Ectodermal cell (in vitro differentiated cells): ENCODE measurements around the gene ACAP3.

ENCODE experiments used
- H3K27ac ChIP-seq: 2 replicates; pipeline ENCODE4 v1.7.0; 2013; ENCODE audit warnings: mild to moderate bottlenecking, low read depth, low read length; ENCODE audit not compliant: insufficient read depth, poor library complexity, severe bottlenecking
- H3K27me3 ChIP-seq: 2 replicates; pipeline ENCODE4 v1.7.0; 2013; ENCODE audit warnings: mild to moderate bottlenecking, low read length; ENCODE audit not compliant: insufficient read depth, control insufficient read depth, poor library complexity, severe bottlenecking
- H3K36me3 ChIP-seq: one replicate; pipeline ENCODE4 v1.7.0; 2013; ENCODE audit warnings: low read length; ENCODE audit not compliant: control insufficient read depth, insufficient read depth
- H3K4me1 ChIP-seq: one replicate; pipeline ENCODE4 v1.7.0; 2013; ENCODE audit warnings: low read length; ENCODE audit not compliant: control insufficient read depth, insufficient read depth
- H3K4me3 ChIP-seq: 2 replicates; pipeline ENCODE4 v1.7.0; 2013; ENCODE audit warnings: low read depth, low read length, control low read depth; ENCODE audit not compliant: insufficient read depth
- H3K9me3 ChIP-seq: 2 replicates; pipeline ENCODE4 v1.7.0; 2013; ENCODE audit warnings: mild to moderate bottlenecking, low read length, moderate library complexity; ENCODE audit not compliant: control insufficient read depth
- WGBS, 2 experiments: methylation state at CpG; one replicate each; pipeline ENCODE4 v1.1.7; 2013; ENCODE audit warnings: missing lambda C conversion rate in 2 of 2; 5-methylcytosine and 5-hydroxymethylcytosine counted together

ACAP3 gene

GRCh38 chr1:1298861-1299685 lies 8.7 kb downstream of the ACAP3 start:
- Histone ChIP-seq H3K36me3 (no peaks in the 10 kb centered on the region), H3K27ac (no peak overlapping the region), H3K9me3 (no peaks in the 10 kb centered on the region), H3K4me1 (no peaks in the 10 kb centered on the region), H3K4me3 (no peak overlapping the region), H3K27me3 (no peaks in the 10 kb centered on the region)
- WGBS, 2 experiments = 62 to 63% methylated on average over 30 of the region's 30 CpGs

DNA sequence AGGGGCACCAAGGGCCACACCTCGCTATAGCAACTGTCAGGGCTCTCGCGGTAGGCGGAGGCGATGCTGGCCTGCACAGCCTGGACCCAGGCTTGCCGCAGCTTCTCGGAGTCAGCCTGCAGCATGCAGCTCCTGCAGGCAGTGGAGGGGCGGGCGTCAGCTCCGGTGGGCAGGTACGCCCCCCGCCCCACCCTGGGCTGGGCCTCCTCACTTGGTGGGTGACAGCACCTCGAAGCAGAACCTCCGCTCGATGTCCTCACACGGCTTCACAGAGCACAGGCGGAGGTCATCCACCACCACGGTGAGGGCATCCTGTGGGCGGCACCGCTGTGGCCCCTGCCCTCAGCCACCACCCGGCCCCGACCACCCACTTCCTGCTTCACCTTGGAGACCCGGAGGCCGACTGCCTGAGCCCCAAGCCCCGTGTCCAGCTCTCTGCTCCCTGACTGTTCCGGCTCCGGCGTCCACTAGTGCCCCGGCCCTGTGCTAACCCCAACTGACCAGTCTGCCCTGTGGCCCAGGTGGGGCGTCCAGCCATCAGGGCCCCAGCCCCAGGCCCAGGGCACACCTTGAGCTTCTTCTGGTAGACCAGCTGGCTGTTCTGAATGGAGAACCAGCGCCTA lies 9.8 kb downstream of the ACAP3 start:
- H3K27me3 ChIP-seq = no peaks in the 10 kb centered on the region
- 94 to 96% methylated on average over 31 of the region's 31 CpGs for WGBS, 2 experiments
- no peak overlapping the region for H3K4me3 ChIP-seq
- no peaks in the 10 kb centered on the region for H3K36me3 ChIP-seq
- no peaks in the 10 kb centered on the region for H3K9me3 ChIP-seq
- no peaks in the 10 kb centered on the region for H3K4me1 ChIP-seq
- H3K27ac ChIP-seq = no peak overlapping the region

DNA sequence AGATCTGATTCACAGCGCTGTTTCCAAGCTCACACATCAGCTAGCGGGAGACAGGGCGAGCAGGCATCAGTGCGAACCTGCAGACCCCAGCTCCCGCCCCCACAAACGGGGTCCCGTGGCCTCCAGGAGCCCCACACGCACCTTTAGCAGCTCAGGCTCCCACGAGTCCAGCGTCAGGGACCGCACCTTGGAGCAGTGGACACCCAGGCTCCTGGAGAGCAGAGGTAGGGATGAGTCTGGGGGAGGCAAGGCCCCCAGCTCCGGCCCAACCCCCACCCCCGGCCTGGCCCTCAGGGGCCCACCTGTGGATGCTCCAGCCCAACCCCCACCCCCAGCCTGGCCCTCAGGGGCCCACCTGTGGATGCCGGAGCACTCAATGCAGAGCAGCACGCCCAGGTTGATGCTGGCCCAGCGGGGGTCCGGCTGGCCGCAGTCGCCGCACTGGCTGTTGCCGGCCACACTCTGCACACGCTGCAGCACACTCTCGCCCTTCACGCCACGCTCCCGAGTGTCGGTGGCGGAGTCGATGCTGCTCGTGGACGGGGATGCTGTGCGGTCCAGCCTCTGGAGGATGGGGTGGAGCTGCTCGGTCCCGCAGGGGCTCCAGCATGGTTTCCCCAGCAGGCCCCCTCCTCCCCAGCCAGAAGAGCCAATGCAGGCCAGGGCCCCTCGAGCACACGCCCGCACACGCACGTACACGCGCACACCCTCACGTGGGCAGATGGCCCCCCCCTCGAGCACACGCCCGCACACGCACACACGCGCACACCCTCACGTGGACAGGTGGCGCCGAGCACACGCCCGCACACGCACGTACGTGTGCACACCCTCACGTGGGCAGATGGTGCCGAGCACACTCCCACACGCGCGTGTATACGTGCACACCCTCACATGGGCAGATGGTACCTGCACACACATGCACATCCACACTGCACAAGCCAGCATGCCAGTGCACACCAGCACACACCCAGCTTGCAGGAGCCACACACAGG lies 11.4 kb downstream of the ACAP3 start:
- Histone ChIP-seq H3K4me1 (no peaks in the 10 kb centered on the region), H3K36me3 (no peaks in the 10 kb centered on the region), H3K4me3 (no peak overlapping the region), H3K27ac (no peak overlapping the region), H3K9me3 (no peaks in the 10 kb centered on the region), H3K27me3 (no peaks in the 10 kb centered on the region)
- 95 to 96% methylated on average over 62 of the region's 62 CpGs for WGBS, 2 experiments

DNA sequence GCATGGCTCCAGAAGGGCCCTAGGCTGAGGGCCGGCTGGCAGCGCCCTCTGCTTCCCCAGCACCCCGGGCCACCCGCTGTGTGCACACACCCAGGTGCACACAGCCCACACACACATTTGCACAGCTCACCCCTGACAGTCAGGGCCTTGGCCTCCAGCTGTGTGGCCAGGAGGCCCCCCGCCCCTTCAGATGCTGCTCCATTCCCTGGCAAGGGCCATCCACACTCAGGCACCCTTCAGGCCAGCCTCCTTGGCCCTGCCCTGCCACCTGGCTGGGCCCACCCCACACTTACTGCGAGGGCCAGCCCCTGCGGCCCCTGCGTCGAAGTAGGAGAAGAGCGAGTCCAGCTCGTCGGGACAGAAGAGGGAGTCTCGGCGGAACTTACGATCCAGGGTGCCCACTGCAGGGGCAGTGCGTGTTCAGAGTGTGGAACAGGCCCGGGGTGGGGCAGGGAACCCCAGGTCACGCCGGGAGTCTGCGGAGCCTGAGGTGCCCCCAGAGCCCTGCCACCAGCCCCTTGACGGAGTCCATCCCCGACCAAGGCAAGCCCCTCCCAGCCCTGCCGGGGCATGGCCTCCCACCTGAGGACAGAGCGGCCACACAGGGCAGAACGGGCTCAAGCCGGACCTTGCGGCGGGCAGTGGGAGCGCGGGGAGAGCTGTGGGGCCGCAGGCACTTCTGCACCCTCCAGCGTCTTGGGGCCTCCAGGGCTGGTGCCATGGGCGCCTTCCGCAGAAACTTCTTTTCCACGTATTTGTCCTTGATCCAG lies 12.4 kb downstream of the ACAP3 start:
- Histone ChIP-seq H3K27me3 (no peaks in the 10 kb centered on the region), H3K27ac (no peak overlapping the region), H3K4me3 (no peak overlapping the region), H3K4me1 (no peaks in the 10 kb centered on the region), H3K9me3 (no peaks in the 10 kb centered on the region), H3K36me3 (no peaks in the 10 kb centered on the region)
- WGBS, 2 experiments = 93 to 94% methylated on average over 35 of the region's 35 CpGs

- no peak overlapping the region for H3K27ac ChIP-seq
- H3K9me3 ChIP-seq = no peaks in the 10 kb centered on the region
- WGBS, 2 experiments = 95% methylated on average over 58 of the region's 58 CpGs
- H3K27me3 ChIP-seq = no peaks in the 10 kb centered on the region
- H3K4me3 ChIP-seq = no peak overlapping the region
- no peaks in the 10 kb centered on the region for H3K4me1 ChIP-seq
- H3K36me3 ChIP-seq = no peaks in the 10 kb centered on the region
These were observed 13.4 kb downstream of the ACAP3 start for GRCh38 chr1:1294250-1294890.

DNA sequence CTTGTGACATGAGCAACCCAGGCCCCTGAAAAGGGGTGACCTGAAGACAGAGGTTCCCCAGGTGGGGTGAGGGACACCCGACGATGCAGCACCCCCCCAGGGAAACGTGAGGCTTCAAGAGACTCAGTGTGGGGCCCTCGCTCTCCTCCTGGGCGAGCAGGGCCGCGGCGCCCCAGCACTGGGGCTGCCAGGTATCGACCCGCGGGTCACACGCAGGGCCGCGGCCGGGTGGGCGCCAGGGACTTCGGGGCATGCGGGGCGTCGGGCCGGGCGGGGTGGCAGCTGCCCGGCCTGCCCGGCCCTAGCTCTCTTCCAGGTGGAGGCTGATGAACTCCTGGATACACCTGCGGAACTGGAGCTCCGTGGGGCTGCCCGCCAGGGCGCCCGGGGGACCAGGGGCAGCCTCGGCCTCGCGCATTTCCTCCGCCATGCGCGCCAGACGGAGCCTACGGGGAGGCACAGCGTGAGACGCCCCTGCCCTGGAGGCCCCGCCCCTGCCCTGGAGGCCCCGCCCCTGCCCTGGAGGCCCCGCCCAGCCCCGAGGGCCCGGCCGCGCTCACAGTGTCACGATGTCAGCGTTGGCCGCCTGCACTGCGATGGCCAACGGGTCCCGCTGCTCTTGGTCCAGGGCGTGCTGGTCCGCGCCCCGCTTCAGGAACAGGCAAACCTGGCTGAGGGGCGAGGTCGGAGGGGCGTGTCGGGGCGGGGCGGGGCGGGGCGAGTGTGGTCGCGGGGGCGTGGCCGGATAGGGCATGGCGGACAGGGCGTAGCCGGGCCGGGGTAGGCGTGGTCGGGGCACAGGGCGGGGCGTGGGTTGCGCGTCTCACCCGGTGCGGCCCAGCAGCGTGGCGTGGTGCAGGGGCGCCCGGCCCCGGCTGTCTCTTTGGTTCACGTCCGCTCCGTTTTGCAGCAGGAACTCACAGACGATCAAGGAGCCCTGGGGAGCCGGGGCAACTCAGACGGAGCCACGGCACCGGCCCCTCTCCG lies 14.2 kb downstream of the ACAP3 start:
- Histone ChIP-seq H3K36me3 (no peaks in the 10 kb centered on the region), H3K4me1 (no peaks in the 10 kb centered on the region), H3K27me3 (no peaks in the 10 kb centered on the region), H3K27ac (no peak overlapping the region), H3K9me3 (no peaks in the 10 kb centered on the region), H3K4me3 (no peak overlapping the region)
- 91 to 94% methylated on average over 94 of the region's 94 CpGs for WGBS, 2 experiments

- H3K9me3 ChIP-seq = no peaks in the 10 kb centered on the region
- WGBS, 2 experiments = 96% methylated on average over 18 of the region's 18 CpGs
- H3K36me3 ChIP-seq = no peaks in the 10 kb centered on the region
- H3K4me1 ChIP-seq = no peaks in the 10 kb centered on the region
- no peak overlapping the region for H3K27ac ChIP-seq
- no peak overlapping the region for H3K4me3 ChIP-seq
- H3K27me3 ChIP-seq = no peaks in the 10 kb centered on the region
These were observed 14.9 kb downstream of the ACAP3 start for GRCh38 chr1:1292851-1293250.

DNA sequence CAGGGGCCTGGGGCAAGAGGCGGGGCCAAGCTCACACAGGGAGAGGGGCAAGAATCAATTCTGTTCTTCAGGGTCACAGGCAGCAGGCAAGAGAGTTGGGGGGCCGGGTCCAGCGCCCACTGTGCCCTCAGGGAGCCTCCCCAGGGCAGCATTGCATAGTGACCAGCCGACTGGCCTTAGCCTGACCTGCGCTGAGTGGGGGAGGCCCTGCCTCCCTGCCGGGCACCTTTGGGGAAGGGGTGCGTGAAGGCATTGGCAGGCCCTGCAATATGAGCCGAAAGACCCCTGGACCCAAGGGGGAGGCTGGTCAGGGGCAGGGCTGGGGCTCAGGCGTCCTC lies 15.3 kb downstream of the ACAP3 start:
- H3K4me3 ChIP-seq = no peak overlapping the region
- WGBS, 2 experiments = 88 to 92% methylated on average over 9 of the region's 9 CpGs
- no peaks in the 10 kb centered on the region for H3K9me3 ChIP-seq
- H3K27ac ChIP-seq = no peak overlapping the region
- H3K4me1 ChIP-seq = no peaks in the 10 kb centered on the region
- H3K36me3 ChIP-seq = no peaks in the 10 kb centered on the region
- H3K27me3 ChIP-seq = no peaks in the 10 kb centered on the region
